AG10803 (cell line): ENCODE measurements around the gene NCOA3.

ENCODE experiments used
- DNase-seq: peaks from one replicate; pipeline ENCODE4 v3.0.0; 2010; ENCODE audit warnings: low read depth
- H3K4me3 ChIP-seq: 2 replicates; pipeline ENCODE4 v1.5.1; 2011; ENCODE audit warnings: mild to moderate bottlenecking, low read length, control low read depth
- CTCF ChIP-seq: conservative IDR thresholded peaks from 2 replicates; pipeline ENCODE4 v1.5.1; 2011; ENCODE audit warnings: mild to moderate bottlenecking, low read length, control low read depth, inconsistent platforms

The NCOA3 gene

GRCh38 chr20:47676912-47677634, 175.4 kb downstream of the NCOA3 start:
- H3K4me3 ChIP-seq: no peak overlapping the region
- no peak for TF ChIP-seq CTCF
- DNase-seq: no peak

GRCh38 chr20:47677635-47678453, 176.2 kb downstream of the NCOA3 start:
- TF ChIP-seq CTCF: peak; percentile 65
- no peak for DNase-seq
- H3K4me3 ChIP-seq: no peak overlapping the region

- no peak for DNase-seq
- TF ChIP-seq CTCF: no peak
- no peak overlapping the region for H3K4me3 ChIP-seq
These were observed 176.8 kb downstream of the NCOA3 start for GRCh38 chr20:47678536-47678935.

GRCh38 chr20:47679462-47679861, 177.8 kb downstream of the NCOA3 start:
- TF ChIP-seq CTCF: no peak
- no peak overlapping the region for H3K4me3 ChIP-seq
- no peak for DNase-seq

GRCh38 chr20:47680804-47681529, 179.3 kb downstream of the NCOA3 start:
- no peak overlapping the region for H3K4me3 ChIP-seq
- DNase-seq: peak; percentile 23
- TF ChIP-seq CTCF: no peak

GRCh38 chr20:47682028-47682783, 180.5 kb downstream of the NCOA3 start:
- TF ChIP-seq CTCF: no peak
- H3K4me3 ChIP-seq: no peak overlapping the region
- peak; percentile 65 for DNase-seq
